HepG2 (cell line): ENCODE results near the gene DNAJA3. TPM values are rescaled to one million over a fixed set of nuclear protein-coding genes. Genes with fewer than 3 reads are reported as not detected.

Experiments used
- ATAC-seq: fragments of 200-7000 bp; cut with Tn5 transposase; 3 replicates; pipeline ENCODE4 v1.9.1; 2020; ENCODE audit warnings: mild to moderate bottlenecking, moderate library complexity
- BruUV-seq: library from RNA; stranded (reverse); fragments of 400-500 nt; replicated peaks from 2 replicates; lab custom pipeline; 2021; lab: Mats Ljungman, UMichigan
- CTCF ChIA-PET: fragments of 300-600 bp; formaldehyde crosslinking; extraction: SDS; loops from one replicate; lab custom pipeline; 2021; ENCODE audit warnings: low total read pairs, inconsistent platforms, low intra/inter-chr PET ratio; lab: Yijun Ruan, JAX
- POLR2A ChIA-PET: fragments of 350-600 bp; sonication (Branson Sonifier 250); formaldehyde crosslinking; loops from one replicate; lab custom pipeline; 2020; ENCODE audit warnings: antibody characterized with exemption, inconsistent platforms; lab: Yijun Ruan, JAX
- DNase-seq: peaks from one replicate; pipeline ENCODE4 v3.0.0-alpha.2; 2015; ENCODE audit warnings: low spot score
- FAIRE-seq: peaks from 3 replicates; lab custom pipeline; 2011; peaks lifted over from hg19 to GRCh38; lab: Jason Lieb, UNC
- H2AFZ ChIP-seq: one replicate; pipeline ENCODE4 v1.6.1; 2011; ENCODE audit warnings: low read length, inconsistent platforms
- H3K27ac ChIP-seq: fragments of 300-600 bp; 3 replicates; pipeline ENCODE4 v1.8.0; 2011; ENCODE audit warnings: mixed run types, mild to moderate bottlenecking, mixed read lengths, low read length, inconsistent platforms; ENCODE audit not compliant: insufficient read depth; ENCODE audit errors: extremely low read length
- H3K27me3 ChIP-seq, 2 experiments: fragments of 200-600 bp in 1 of 2; 2 replicates in 1 of 2; 3 replicates in 1 of 2; pipeline versions ENCODE4 v1.6.0 to v1.8.0; 2011; ENCODE audit warnings: low read length in 2 of 2, mild to moderate bottlenecking in 2 of 2, moderate library complexity in 2 of 2, inconsistent platforms in 1 of 2; ENCODE audit not compliant: insufficient read depth in 2 of 2, control insufficient read depth in 1 of 2
- H3K36me3 ChIP-seq, 2 experiments: fragments of 200-600 bp in 1 of 2; replicated peaks in 1 of 2; 2 replicates in 1 of 2; 3 replicates in 1 of 2; pipeline versions ENCODE4 v1.5.1 to v1.8.0; 2011; ENCODE audit warnings: low read length in 2 of 2, inconsistent platforms in 1 of 2; ENCODE audit not compliant: insufficient read depth in 2 of 2, control insufficient read depth in 1 of 2
- H3K4me1 ChIP-seq: 2 replicates; pipeline ENCODE4 v1.5.1; 2012; ENCODE audit warnings: low read length, inconsistent platforms; ENCODE audit not compliant: insufficient read depth
- H3K4me2 ChIP-seq: 2 replicates; pipeline ENCODE4 v1.6.0; 2011; ENCODE audit warnings: low read depth, low read length, inconsistent platforms
- H3K4me3 ChIP-seq, 3 experiments: fragments of 200-600 bp in 1 of 3; sonication (generic), shearing (Covaris generic) in 1 of 3; replicated peaks in 1 of 3; 2 replicates each; pipeline ENCODE4 v1.5.1; 2011 to 2016; ENCODE audit warnings: low read length in 3 of 3, inconsistent platforms in 2 of 3, low read depth in 2 of 3, mild to moderate bottlenecking in 2 of 3, control low read depth in 1 of 3, mixed read lengths in 1 of 3; ENCODE audit not compliant: insufficient read depth in 1 of 3
- H3K79me2 ChIP-seq: one replicate; pipeline ENCODE4 v1.6.1; 2011; ENCODE audit warnings: low read length, inconsistent platforms; ENCODE audit not compliant: insufficient read depth
- H3K9ac ChIP-seq: 2 replicates; pipeline ENCODE4 v1.6.0; 2011; ENCODE audit warnings: mild to moderate bottlenecking, low read depth, low read length, inconsistent platforms; ENCODE audit not compliant: insufficient read depth
- H3K9me3 ChIP-seq: 2 replicates; pipeline ENCODE4 v1.5.1; 2012; ENCODE audit warnings: mild to moderate bottlenecking, low read length
- H4K20me1 ChIP-seq: 2 replicates; pipeline ENCODE4 v1.6.0; 2011; ENCODE audit warnings: inconsistent platforms, mild to moderate bottlenecking, low read length, moderate library complexity; ENCODE audit not compliant: insufficient read depth
- ATF7-NPFF ChIP-seq: sonication (generic); formaldehyde crosslinking; IDR thresholded peaks from 2 replicates; pipeline ENCODE4 v1.8.1; 2023; ENCODE audit warnings: mild to moderate bottlenecking, low read depth, missing genetic modification reagents, moderate library complexity
- BCL6 ChIP-seq: IDR thresholded peaks from 2 replicates; pipeline ENCODE4 v1.6.1; 2016; ENCODE audit warnings: missing genetic modification reagents, missing compliant biosample characterization
- CENPBD1 ChIP-seq: sonication (generic); formaldehyde crosslinking; IDR thresholded peaks from 2 replicates; pipeline ENCODE4 v1.8.0; 2022; ENCODE audit warnings: missing genetic modification reagents, low read depth, mild to moderate bottlenecking, borderline replicate concordance
- ELF3 ChIP-seq: IDR thresholded peaks from 2 replicates; pipeline ENCODE4 v1.6.1; 2016; ENCODE audit warnings: missing genetic modification reagents, missing compliant biosample characterization
- MYNN ChIP-seq: sonication (generic); formaldehyde crosslinking; IDR thresholded peaks from 2 replicates; pipeline ENCODE4 v1.4.0; 2020; ENCODE audit warnings: mild to moderate bottlenecking, low read depth, missing genetic modification reagents
- SRY ChIP-seq: sonication (generic); formaldehyde crosslinking; IDR thresholded peaks from 2 replicates; pipeline ENCODE4 v1.8.0; 2022; ENCODE audit warnings: mild to moderate bottlenecking, missing genetic modification reagents
- STAG1 ChIP-seq: sonication (generic); formaldehyde crosslinking; IDR thresholded peaks from 2 replicates; pipeline ENCODE4 v1.4.0; 2020; ENCODE audit warnings: missing genetic modification reagents
- WIZ ChIP-seq: sonication (generic); formaldehyde crosslinking; IDR thresholded peaks from 2 replicates; pipeline ENCODE4 v1.5.1; 2020; ENCODE audit warnings: mild to moderate bottlenecking, missing genetic modification reagents
- ZFP41 ChIP-seq: sonication (generic); formaldehyde crosslinking; IDR thresholded peaks from 2 replicates; pipeline ENCODE4 v1.4.0; 2020; ENCODE audit warnings: mild to moderate bottlenecking, missing genetic modification reagents, borderline replicate concordance
- ZNF143 ChIP-seq: sonication (generic); formaldehyde crosslinking; IDR thresholded peaks from 2 replicates; pipeline ENCODE4 v1.4.0; 2020; ENCODE audit warnings: missing genetic modification reagents
- ZNF33B ChIP-seq: sonication (generic); formaldehyde crosslinking; IDR thresholded peaks from 2 replicates; pipeline ENCODE4 v1.5.1; 2020; ENCODE audit warnings: mild to moderate bottlenecking, missing genetic modification reagents
- ZNF597 ChIP-seq: sonication (generic); formaldehyde crosslinking; IDR thresholded peaks from 2 replicates; pipeline ENCODE4 v1.5.0; 2020; ENCODE audit warnings: missing genetic modification reagents
- ZNF619 ChIP-seq: sonication (generic); formaldehyde crosslinking; IDR thresholded peaks from 2 replicates; pipeline ENCODE4 v1.4.0; 2020; ENCODE audit warnings: mild to moderate bottlenecking, missing genetic modification reagents
- ZNF775 ChIP-seq: sonication (generic); formaldehyde crosslinking; IDR thresholded peaks from 2 replicates; pipeline ENCODE4 v1.4.0; 2020; ENCODE audit warnings: missing genetic modification reagents, mild to moderate bottlenecking, moderate library complexity, borderline replicate concordance
- WGBS: methylation state at CpG from one replicate; pipeline ENCODE4 v1.1.6; 2017; ENCODE audit warnings: low lambda C conversion rate; 5-methylcytosine and 5-hydroxymethylcytosine counted together
- in situ Hi-C: cut with HindIII; loops from 2 replicates; pipeline ENCODE4 v1.10.0; 2017; ENCODE audit warnings: low pct_unique_long_range_greater_than_20kb; ENCODE audit not compliant: extremely low pct_ligation_motif_present
- intact Hi-C: fragments of 100-400 bp; cut with micrococcal nuclease; formaldehyde crosslinking; loops from one replicate; pipeline ENCODE4 v1.10.0; 2022; ENCODE audit not compliant: unreplicated experiment
- polyA plus RNA-seq, 8 experiments: library from polyadenylated mRNA; depleted of rRNA in 3 of 8; stranded (reverse) in 7 of 8; unstranded in 1 of 8; fragments of >200 nt; fragmentation: Illumina TruSeq in 4 of 8; extraction: Trizol in 4 of 8; gene quantifications; 2 replicates each; pipeline versions ENCODE4 v1.2.1 to v1.2.3, GENCODE V29; 2011 to 2016; ENCODE audit warnings: low read depth in 4 of 8, missing spikeins in 1 of 8, mixed read lengths in 1 of 8; ENCODE audit not compliant: insufficient read depth in 1 of 8
- total RNA-seq, 5 experiments: library from RNA; depleted of rRNA; stranded (reverse); fragments of >200 nt; fragmentation: Illumina TruSeq; extraction: Trizol; gene quantifications; 2 replicates each; pipeline ENCODE4 v1.2.3, GENCODE V29; 2016; ENCODE audit warnings: low read depth in 1 of 5

DNAJA3 gene
- total and polyA plus RNA-seq, 2 of the 13 experiments (the other 11 are each of a cell fraction or from before 2014, with no cell fraction given), result 77.0 to 83.3 TPM

- ChIA-PET POLR2A (interaction anchor here (1.4 kb wide), 1 partner anchor 17 kb away, joined by 3 read pairs; no protein-coding TSS in a partner anchor), CTCF (no interaction called here)
- Histone ChIP-seq H3K36me3 (peaks cover 3 to 6% of the 10 kb centered on the region in 2 experiments; a peak in 3 of 5 replicates), H3K27ac (no peak overlapping the region), H3K27me3 (no peaks in the 10 kb centered on the region), H2AFZ (no peak overlapping the region), H3K9ac (no peak overlapping the region), H3K79me2 (no peaks in the 10 kb centered on the region), H3K4me1 (peaks cover 20% of the 10 kb centered on the region), H3K4me2 (no peak overlapping the region), H3K9me3 (no peaks in the 10 kb centered on the region), H3K4me3 (no peak overlapping the region), H4K20me1 (peaks cover 5% of the 10 kb centered on the region)
- intact Hi-C loops (no loop called here), in situ Hi-C loops (loop anchor here (5.0 kb wide), 1 partner anchor 35 kb away; the partner anchor contains the start of gene PAM16)
- BruUV-seq, result no TSS peak
- 96% methylated on average over 13 of the region's 20 CpGs for WGBS
- DNase-seq (no peak), FAIRE-seq (no peak), ATAC-seq (no peak)
- TF ChIP-seq BCL6 (CRISPR knock-in tag) (no peak), MYNN (CRISPR knock-in tag) (no peak), ATF7-NPFF (CRISPR knock-in tag) (no peak), STAG1 (no peak), ZNF775 (no peak), ZFP41 (CRISPR knock-in tag) (no peak), ELF3 (CRISPR knock-in tag) (no peak), ZNF597 (CRISPR knock-in tag) (no peak), WIZ (CRISPR knock-in tag) (no peak), ZNF619 (CRISPR knock-in tag) (no peak), ZNF33B (CRISPR knock-in tag) (no peak), ZNF143 (CRISPR knock-in tag) (no peak), CENPBD1 (CRISPR knock-in tag) (no peak), SRY (CRISPR knock-in tag) (no peak)
Measured at GRCh38 chr16:4387781-4388180, 37.9 kb upstream of the DNAJA3 start.
